Liver (tissue), 9 donors: ENCODE measurements around the gene NCF1. TPM values are rescaled to one million over a fixed set of nuclear protein-coding genes. Genes with fewer than 3 reads are reported as not detected.
"Not testable (repeated sequence)": the region's sequence is repeated elsewhere in the genome, so short reads cannot be mapped to it uniquely, and the experiment has no call there.

Source experiments
- DNase-seq: peaks from one replicate; pipeline ENCODE4 v3.0.0-alpha.2; 2017; ENCODE audit warnings: low spot score
- H3K27ac ChIP-seq, 2 donors: one replicate each; pipeline ENCODE4 v1.7.0; 2013; ENCODE audit warnings: inconsistent platforms in 2 of 2, low read length in 2 of 2, control low read depth in 1 of 2, low read depth in 1 of 2, mild to moderate bottlenecking in 1 of 2
- H3K27me3 ChIP-seq, 4 donors: one replicate each; pipeline versions ENCODE4 v1.6.1 to v1.7.0; 2013; ENCODE audit warnings: low read length in 3 of 4, inconsistent platforms in 1 of 4, mild to moderate bottlenecking in 1 of 4, moderate library complexity in 1 of 4; ENCODE audit not compliant: control insufficient read depth in 4 of 4, insufficient read depth in 4 of 4
- H3K36me3 ChIP-seq, 4 donors: one replicate each; pipeline versions ENCODE4 v1.6.1 to v1.7.0; 2013; ENCODE audit warnings: low read length in 3 of 4, mild to moderate bottlenecking in 3 of 4, low read depth in 1 of 4, moderate library complexity in 1 of 4; ENCODE audit not compliant: control insufficient read depth in 4 of 4, insufficient read depth in 3 of 4
- H3K4me1 ChIP-seq, 4 donors: one replicate each; pipeline versions ENCODE4 v1.6.1 to v1.7.0; 2013; ENCODE audit warnings: low read length in 3 of 4, mild to moderate bottlenecking in 3 of 4, moderate library complexity in 1 of 4; ENCODE audit not compliant: control insufficient read depth in 4 of 4, insufficient read depth in 4 of 4
- H3K4me3 ChIP-seq, 3 donors: one replicate each; pipeline versions ENCODE4 v1.6.1 to v1.7.0; 2013; ENCODE audit warnings: low read length in 3 of 3, control low read depth in 1 of 3, low read depth in 1 of 3, mild to moderate bottlenecking in 1 of 3
- H3K9ac ChIP-seq, 2 donors: one replicate each; pipeline ENCODE4 v1.7.0; 2013; ENCODE audit warnings: low read length in 2 of 2, mild to moderate bottlenecking in 2 of 2, moderate library complexity in 2 of 2, control low read depth in 1 of 2, low read depth in 1 of 2
- H3K9me3 ChIP-seq, 4 donors: one replicate each; pipeline versions ENCODE4 v1.6.1 to v1.7.0; 2013; ENCODE audit warnings: low read length in 3 of 4; ENCODE audit not compliant: control insufficient read depth in 4 of 4
- FOXA1 ChIP-seq: IDR thresholded peaks from 2 replicates; pipeline ENCODE4 v1.6.1; 2016; ENCODE audit warnings: antibody characterized with exemption
- FOXA2 ChIP-seq: IDR thresholded peaks from 2 replicates; pipeline ENCODE4 v1.6.1; 2016; ENCODE audit warnings: antibody characterized with exemption
- GABPA ChIP-seq, 2 donors: IDR thresholded peaks in 1 of 2; conservative IDR thresholded peaks in 1 of 2; 2 replicates each; pipeline ENCODE4 v1.6.1; 2016; ENCODE audit warnings: antibody characterized with exemption in 2 of 2, mild to moderate bottlenecking in 1 of 2, moderate library complexity in 1 of 2
- HNF4G ChIP-seq: IDR thresholded peaks from 2 replicates; pipeline ENCODE4 v1.6.1; 2016; ENCODE audit warnings: antibody characterized with exemption
- JUND ChIP-seq, 2 donors: IDR thresholded peaks; 2 replicates each; pipeline ENCODE4 v1.6.1; 2016; ENCODE audit warnings: antibody characterized with exemption in 2 of 2
- RAD21 ChIP-seq, 2 donors: IDR thresholded peaks; 2 replicates each; pipeline ENCODE4 v1.6.1; 2016; ENCODE audit warnings: antibody characterized with exemption in 2 of 2, mild to moderate bottlenecking in 2 of 2
- SP1 ChIP-seq: IDR thresholded peaks from 2 replicates; pipeline ENCODE4 v1.6.1; 2018; ENCODE audit warnings: antibody characterized with exemption, mild to moderate bottlenecking
- TAF1 ChIP-seq: conservative IDR thresholded peaks from 2 replicates; pipeline ENCODE4 v1.6.1; 2016; ENCODE audit warnings: antibody characterized with exemption, mild to moderate bottlenecking
- YY1 ChIP-seq: IDR thresholded peaks from 2 replicates; pipeline ENCODE4 v1.6.1; 2016; ENCODE audit warnings: antibody characterized with exemption, mild to moderate bottlenecking
- WGBS: extraction: QIAGEN DNeasy Blood & Tissue Kit; methylation state at CpG from one replicate; pipeline ENCODE4 v1.1.7; 2013; 5-methylcytosine and 5-hydroxymethylcytosine counted together
- polyA plus RNA-seq, 2 donors: library from polyadenylated mRNA; stranded (reverse) in 1 of 2; unstranded in 1 of 2; fragments of 200-250 nt in 1 of 2; fragments of >200 nt in 1 of 2; fragmentation: Nextera tagmentation in 1 of 2; extraction: Ambion mirVana in 1 of 2; gene quantifications; one replicate each; pipeline versions ENCODE4 v1.2.1 to v1.2.3, GENCODE V29; 2013 to 2015
- total RNA-seq, 2 donors: library from RNA; depleted of rRNA; stranded (reverse); fragments of >200 nt; gene quantifications; one replicate each; pipeline ENCODE4 v1.2.3, GENCODE V29; 2014
- TF ChIP-seq, protein P1 (sequence below): IDR thresholded peaks from 2 replicates; pipeline ENCODE4 v1.6.1; 2016; ENCODE audit warnings: antibody characterized with exemption, mild to moderate bottlenecking
- TF ChIP-seq, protein P2 (sequence below): IDR thresholded peaks from 2 replicates; pipeline ENCODE4 v1.6.1; 2016; ENCODE audit warnings: antibody characterized with exemption
- TF ChIP-seq, protein P3 (sequence below): IDR thresholded peaks from 2 replicates; pipeline ENCODE4 v1.6.1; 2016; ENCODE audit warnings: antibody characterized with exemption
- donor health status: healthy.
- donor health status: healthy.
- donor health status: healthy.
- donor health status: healthy.
- donor health status: healthy.

Gene NCF1
- total RNA-seq, result 1 to 10 TPM; 2.0 to 2.3 TPM
- polyA plus RNA-seq, result 1 to 10 TPM; 2.1 to 3.0 TPM

GRCh38 chr7:74773760-74774750 lies at the start of gene NCF1:
Gene NCF1 (plus strand): TSS chr7:74774011. CDS start chr7:74774032, 21 bp downstream.
- not testable (repeated sequence) for H3K36me3 ChIP-seq, H3K27me3 ChIP-seq, DNase-seq, H3K4me3 ChIP-seq, H3K9me3 ChIP-seq, H3K4me1 ChIP-seq, H3K9ac ChIP-seq, H3K27ac ChIP-seq
- no CpG with 5 or more reads among the region's 21 CpGs for WGBS

GRCh38 chr7:74725840-74726239 lies 48.0 kb upstream of the NCF1 start:
- Histone ChIP-seq H3K4me3 (no peak overlapping the region), H3K27me3 (no peaks in the 10 kb centered on the region), H3K4me1 (no peaks in the 10 kb centered on the region), H3K9me3 (no peaks in the 10 kb centered on the region), H3K9ac (no peak overlapping the region), H3K27ac (no peak overlapping the region), H3K36me3 (peaks cover 2 to 16% (median 7%) of the 10 kb centered on the region in 4 donors)
- 92% methylated on average over 1 of the region's 1 CpG for WGBS
- DNase-seq, result no peak
- TF ChIP-seq, protein P1, sequence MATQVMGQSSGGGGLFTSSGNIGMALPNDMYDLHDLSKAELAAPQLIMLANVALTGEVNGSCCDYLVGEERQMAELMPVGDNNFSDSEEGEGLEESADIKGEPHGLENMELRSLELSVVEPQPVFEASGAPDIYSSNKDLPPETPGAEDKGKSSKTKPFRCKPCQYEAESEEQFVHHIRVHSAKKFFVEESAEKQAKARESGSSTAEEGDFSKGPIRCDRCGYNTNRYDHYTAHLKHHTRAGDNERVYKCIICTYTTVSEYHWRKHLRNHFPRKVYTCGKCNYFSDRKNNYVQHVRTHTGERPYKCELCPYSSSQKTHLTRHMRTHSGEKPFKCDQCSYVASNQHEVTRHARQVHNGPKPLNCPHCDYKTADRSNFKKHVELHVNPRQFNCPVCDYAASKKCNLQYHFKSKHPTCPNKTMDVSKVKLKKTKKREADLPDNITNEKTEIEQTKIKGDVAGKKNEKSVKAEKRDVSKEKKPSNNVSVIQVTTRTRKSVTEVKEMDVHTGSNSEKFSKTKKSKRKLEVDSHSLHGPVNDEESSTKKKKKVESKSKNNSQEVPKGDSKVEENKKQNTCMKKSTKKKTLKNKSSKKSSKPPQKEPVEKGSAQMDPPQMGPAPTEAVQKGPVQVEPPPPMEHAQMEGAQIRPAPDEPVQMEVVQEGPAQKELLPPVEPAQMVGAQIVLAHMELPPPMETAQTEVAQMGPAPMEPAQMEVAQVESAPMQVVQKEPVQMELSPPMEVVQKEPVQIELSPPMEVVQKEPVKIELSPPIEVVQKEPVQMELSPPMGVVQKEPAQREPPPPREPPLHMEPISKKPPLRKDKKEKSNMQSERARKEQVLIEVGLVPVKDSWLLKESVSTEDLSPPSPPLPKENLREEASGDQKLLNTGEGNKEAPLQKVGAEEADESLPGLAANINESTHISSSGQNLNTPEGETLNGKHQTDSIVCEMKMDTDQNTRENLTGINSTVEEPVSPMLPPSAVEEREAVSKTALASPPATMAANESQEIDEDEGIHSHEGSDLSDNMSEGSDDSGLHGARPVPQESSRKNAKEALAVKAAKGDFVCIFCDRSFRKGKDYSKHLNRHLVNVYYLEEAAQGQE, result no peak
- TF ChIP-seq, protein P2, sequence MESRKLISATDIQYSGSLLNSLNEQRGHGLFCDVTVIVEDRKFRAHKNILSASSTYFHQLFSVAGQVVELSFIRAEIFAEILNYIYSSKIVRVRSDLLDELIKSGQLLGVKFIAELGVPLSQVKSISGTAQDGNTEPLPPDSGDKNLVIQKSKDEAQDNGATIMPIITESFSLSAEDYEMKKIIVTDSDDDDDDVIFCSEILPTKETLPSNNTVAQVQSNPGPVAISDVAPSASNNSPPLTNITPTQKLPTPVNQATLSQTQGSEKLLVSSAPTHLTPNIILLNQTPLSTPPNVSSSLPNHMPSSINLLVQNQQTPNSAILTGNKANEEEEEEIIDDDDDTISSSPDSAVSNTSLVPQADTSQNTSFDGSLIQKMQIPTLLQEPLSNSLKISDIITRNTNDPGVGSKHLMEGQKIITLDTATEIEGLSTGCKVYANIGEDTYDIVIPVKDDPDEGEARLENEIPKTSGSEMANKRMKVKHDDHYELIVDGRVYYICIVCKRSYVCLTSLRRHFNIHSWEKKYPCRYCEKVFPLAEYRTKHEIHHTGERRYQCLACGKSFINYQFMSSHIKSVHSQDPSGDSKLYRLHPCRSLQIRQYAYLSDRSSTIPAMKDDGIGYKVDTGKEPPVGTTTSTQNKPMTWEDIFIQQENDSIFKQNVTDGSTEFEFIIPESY, result no peak
- no peak for TF ChIP-seq HNF4G
- TF ChIP-seq TAF1, result no peak
- TF ChIP-seq GABPA (IDR thresholded peaks at IDR 0.05 in 1 of 2, conservative IDR thresholded peaks at IDR 0.05 in 1 of 2), result no peak
- TF ChIP-seq RAD21 (IDR thresholded peaks at IDR 0.05), result no peak
- TF ChIP-seq YY1, result no peak
- TF ChIP-seq JUND (IDR thresholded peaks at IDR 0.05), result no peak
- no peak for TF ChIP-seq SP1
- TF ChIP-seq, protein P3, sequence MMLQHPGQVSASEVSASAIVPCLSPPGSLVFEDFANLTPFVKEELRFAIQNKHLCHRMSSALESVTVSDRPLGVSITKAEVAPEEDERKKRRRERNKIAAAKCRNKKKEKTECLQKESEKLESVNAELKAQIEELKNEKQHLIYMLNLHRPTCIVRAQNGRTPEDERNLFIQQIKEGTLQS, result no peak
- no peak for TF ChIP-seq FOXA1
- no peak for TF ChIP-seq FOXA2
